Measurements from ENCODE around the gene ANKK1.

DNA sequence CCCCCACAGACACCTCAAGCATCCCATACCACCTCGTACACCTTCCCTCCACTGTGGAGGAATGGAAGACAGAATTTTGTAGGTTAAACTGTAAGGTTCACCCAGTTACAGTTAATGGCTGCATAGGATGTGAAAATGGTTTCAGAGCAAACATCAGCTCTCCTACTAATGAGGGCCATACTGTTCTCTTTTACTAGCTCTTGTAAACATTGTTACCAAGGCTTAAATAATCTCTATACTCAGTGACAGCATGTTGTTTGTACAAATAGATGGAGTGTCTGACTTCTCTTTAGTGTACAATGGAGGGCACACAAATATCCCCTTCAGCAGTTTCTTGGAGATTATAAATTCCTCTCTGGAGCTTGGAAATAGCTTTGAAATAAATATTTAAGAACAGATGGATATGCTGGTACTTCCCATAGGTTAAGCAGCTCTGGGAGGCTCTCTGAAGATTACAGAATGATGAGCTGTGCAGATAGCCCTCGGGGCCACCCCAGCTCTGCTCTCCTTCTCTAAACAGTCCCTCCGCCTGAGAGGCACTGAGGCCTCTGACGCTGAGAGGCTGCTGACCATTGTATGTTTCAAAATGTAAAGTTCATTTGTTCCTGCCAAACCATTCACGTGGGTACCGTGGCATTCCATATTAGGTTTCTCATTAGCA lies 47.5 kb upstream of the ANKK1 start:
- TF ChIP-seq, protein P1, sequence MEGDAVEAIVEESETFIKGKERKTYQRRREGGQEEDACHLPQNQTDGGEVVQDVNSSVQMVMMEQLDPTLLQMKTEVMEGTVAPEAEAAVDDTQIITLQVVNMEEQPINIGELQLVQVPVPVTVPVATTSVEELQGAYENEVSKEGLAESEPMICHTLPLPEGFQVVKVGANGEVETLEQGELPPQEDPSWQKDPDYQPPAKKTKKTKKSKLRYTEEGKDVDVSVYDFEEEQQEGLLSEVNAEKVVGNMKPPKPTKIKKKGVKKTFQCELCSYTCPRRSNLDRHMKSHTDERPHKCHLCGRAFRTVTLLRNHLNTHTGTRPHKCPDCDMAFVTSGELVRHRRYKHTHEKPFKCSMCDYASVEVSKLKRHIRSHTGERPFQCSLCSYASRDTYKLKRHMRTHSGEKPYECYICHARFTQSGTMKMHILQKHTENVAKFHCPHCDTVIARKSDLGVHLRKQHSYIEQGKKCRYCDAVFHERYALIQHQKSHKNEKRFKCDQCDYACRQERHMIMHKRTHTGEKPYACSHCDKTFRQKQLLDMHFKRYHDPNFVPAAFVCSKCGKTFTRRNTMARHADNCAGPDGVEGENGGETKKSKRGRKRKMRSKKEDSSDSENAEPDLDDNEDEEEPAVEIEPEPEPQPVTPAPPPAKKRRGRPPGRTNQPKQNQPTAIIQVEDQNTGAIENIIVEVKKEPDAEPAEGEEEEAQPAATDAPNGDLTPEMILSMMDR (IDR thresholded peaks at IDR 0.05; ENCODE audit: low read depth, low read length, poor library complexity, severe bottlenecking): no peak
- TF ChIP-seq EZH2phosphoT487 (IDR thresholded peaks at IDR 0.05; ENCODE audit: borderline replicate concordance, low read length): no peak
